ENCODE data around the gene SERGEF. TPM values are rescaled to one million over a fixed set of nuclear protein-coding genes. Genes with fewer than 3 reads are reported as not detected.

The SERGEF gene
- total RNA-seq, 1 experiment from 2014 or later, result 31.4 TPM

DNA sequence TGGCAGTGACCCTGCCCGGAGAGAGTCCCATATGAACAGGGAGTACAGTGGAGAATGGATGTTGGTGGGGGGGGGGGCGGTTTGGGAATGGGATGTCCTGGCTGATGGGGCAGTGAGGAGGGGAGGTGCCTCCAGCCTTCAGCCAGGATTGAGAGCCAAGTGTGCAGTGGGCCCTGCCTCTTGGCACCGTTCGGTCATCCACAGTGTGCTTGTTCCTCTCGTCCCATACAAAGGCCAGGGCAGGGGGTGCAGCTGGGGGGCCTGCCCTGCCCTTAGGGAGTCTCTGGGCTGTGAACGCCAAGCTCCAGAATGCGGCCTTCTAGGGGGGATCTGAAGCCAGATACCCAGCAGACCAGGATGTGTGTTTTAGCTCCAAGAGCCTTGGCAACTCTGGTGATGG lies 244.3 kb downstream of the SERGEF start:
- Histone ChIP-seq H3K4me1 (ENCODE audit: insufficient read depth, low read length) (no peaks in the 10 kb centered on the region), H3K4ac (ENCODE audit: low read depth, low read length) (no peak overlapping the region), H3K14ac (ENCODE audit: insufficient read depth, low read length) (no peak overlapping the region; the same call in 1 of the 2 replicates), H3K27ac (ENCODE audit: insufficient read length, low read depth, low read length) (no peak overlapping the region), H2BK20ac (ENCODE audit: low read depth, low read length, poor library complexity, severe bottlenecking) (no peak overlapping the region), H2AFZ (ENCODE audit: low read length) (no peak overlapping the region), H3K23ac (ENCODE audit: insufficient read length, low read depth, low read length) (no peak overlapping the region), H4K8ac (replicated peaks; ENCODE audit: insufficient read length, low read depth, low read length) (no peak overlapping the region), H3K79me1 (ENCODE audit: insufficient read depth, low read depth, low read length, poor library complexity, severe bottlenecking) (no peaks in the 10 kb centered on the region), H2BK5ac (ENCODE audit: insufficient read length, low read length) (no peak overlapping the region), H2BK12ac (ENCODE audit: insufficient read length, low read depth, low read length) (no peak overlapping the region), H3K79me2 (ENCODE audit: insufficient read depth, low read length) (no peaks in the 10 kb centered on the region), H3K23me2 (ENCODE audit: insufficient read length, low read depth, low read length, poor library complexity, severe bottlenecking) (no peaks in the 10 kb centered on the region), H3K27me3 (ENCODE audit: insufficient read depth, low read length) (no peaks in the 10 kb centered on the region), H3K9me3 (ENCODE audit: control insufficient read depth, low read depth, low read length) (no peaks in the 10 kb centered on the region), H2AK5ac (ENCODE audit: insufficient read length, low read length) (no peak overlapping the region), H4K20me1 (ENCODE audit: control insufficient read depth, insufficient read depth, insufficient read length) (no peaks in the 10 kb centered on the region), H4K5ac (ENCODE audit: insufficient read length, low read depth, low read length) (no peak overlapping the region), H3K18ac (ENCODE audit: insufficient read length, low read depth, low read length) (no peak overlapping the region), H3K9ac (ENCODE audit: extremely low read depth, insufficient read length, low read length) (no peak overlapping the region), H4K91ac (ENCODE audit: insufficient read length, low read depth, low read length) (no peak overlapping the region), H3T11ph (ENCODE audit: low read length) (no peak overlapping the region), H3K56ac (ENCODE audit: insufficient read length, low read depth, low read length) (no peak overlapping the region), H3K4me2 (ENCODE audit: insufficient read depth, insufficient read length, low read length) (no peak overlapping the region), H2BK15ac (ENCODE audit: low read depth, low read length) (no peak overlapping the region), H2BK120ac (ENCODE audit: low read depth, low read length, poor library complexity, severe bottlenecking) (no peak overlapping the region)
- 0 out of 7 replicates have a peak overlapping the region, but pooled peaks of 1 of the 3 experiments have one; percentile 54 for H3K27ac Mint-ChIP-seq
- H3K36me3 Mint-ChIP-seq (ENCODE audit: insufficient read depth in 1 of 3, low read depth in 3 of 3), result no peaks in the 10 kb centered on the region
- TF ChIP-seq, protein P1, sequence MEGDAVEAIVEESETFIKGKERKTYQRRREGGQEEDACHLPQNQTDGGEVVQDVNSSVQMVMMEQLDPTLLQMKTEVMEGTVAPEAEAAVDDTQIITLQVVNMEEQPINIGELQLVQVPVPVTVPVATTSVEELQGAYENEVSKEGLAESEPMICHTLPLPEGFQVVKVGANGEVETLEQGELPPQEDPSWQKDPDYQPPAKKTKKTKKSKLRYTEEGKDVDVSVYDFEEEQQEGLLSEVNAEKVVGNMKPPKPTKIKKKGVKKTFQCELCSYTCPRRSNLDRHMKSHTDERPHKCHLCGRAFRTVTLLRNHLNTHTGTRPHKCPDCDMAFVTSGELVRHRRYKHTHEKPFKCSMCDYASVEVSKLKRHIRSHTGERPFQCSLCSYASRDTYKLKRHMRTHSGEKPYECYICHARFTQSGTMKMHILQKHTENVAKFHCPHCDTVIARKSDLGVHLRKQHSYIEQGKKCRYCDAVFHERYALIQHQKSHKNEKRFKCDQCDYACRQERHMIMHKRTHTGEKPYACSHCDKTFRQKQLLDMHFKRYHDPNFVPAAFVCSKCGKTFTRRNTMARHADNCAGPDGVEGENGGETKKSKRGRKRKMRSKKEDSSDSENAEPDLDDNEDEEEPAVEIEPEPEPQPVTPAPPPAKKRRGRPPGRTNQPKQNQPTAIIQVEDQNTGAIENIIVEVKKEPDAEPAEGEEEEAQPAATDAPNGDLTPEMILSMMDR (conservative IDR thresholded peaks at IDR 0.05), result no peak
- no peak for DNase-seq
- no peaks in the 10 kb centered on the region; the same call in 1 of the 2 replicates for H3K27me3 Mint-ChIP-seq (ENCODE audit: low read depth)
- H3K9me3 Mint-ChIP-seq, result no peaks in the 10 kb centered on the region; a peak in 2 of 5 replicates
- WGBS (ENCODE audit: extremely low coverage, insufficient read length, low lambda C conversion rate), result no CpG with 5 or more reads among the region's 7 CpGs
- H3K4me3 Mint-ChIP-seq, result no peak overlapping the region
- H3K4me1 Mint-ChIP-seq, result peaks cover 4 to 15% of the 10 kb centered on the region in 2 experiments; a peak in 3 of 4 replicates
